NB4 (cell line): ENCODE measurements around the gene PCYT2.

Experiments
- MYC ChIP-seq: IDR thresholded peaks from 2 replicates; pipeline ENCODE4 v1.6.1; 2011; ENCODE audit warnings: low read depth, low read length
- POLR2A ChIP-seq: IDR thresholded peaks from 2 replicates; pipeline ENCODE4 v1.6.1; 2011; ENCODE audit warnings: mild to moderate bottlenecking; ENCODE audit not compliant: insufficient read length; ENCODE audit errors: extremely low read depth
- TF ChIP-seq, protein P1 (sequence below): IDR thresholded peaks from one replicate; pipeline ENCODE4 v1.5.1; 2012; ENCODE audit warnings: low read depth, low read length

DNA sequence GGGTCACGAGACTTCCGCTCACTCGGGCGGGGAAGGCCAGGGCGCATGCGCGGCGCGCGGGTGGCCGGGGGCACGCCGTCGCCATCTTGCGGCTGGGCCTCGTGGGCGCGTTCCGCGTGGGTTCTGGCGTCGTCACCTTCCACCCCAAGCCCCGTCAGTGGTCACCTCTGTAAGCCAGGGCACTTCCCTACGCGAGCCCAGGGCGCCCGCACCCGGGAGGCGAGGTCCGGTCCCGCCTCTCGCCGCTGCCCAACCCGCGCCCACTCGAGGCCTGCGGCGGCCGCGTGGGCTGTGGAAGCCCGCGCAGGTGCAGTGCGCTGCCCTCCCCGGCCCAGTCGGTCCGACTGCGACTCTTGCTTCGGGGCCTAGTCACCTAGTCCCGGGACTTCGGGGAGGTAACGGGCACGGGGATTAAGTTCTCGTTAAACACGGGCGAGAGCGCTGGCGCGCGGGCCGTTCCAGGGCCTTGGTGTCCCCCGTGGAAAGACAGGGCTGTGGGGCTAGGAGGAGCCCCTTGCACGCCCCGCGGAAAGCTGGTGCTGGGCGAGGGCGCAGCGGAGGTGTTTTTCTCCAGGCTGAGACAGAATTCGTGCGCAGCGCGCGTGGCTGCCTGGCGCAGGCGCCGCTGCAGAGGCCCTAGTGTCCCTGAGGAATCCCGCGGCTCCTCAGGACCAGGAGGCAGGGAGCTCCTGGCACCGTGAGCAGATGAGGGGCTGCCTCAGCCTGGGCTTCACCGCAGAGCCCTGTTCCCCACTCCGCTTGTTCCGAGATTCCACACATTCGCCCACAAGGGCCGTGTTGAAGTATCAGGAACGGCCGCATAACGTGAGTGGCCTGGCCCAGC lies 39.6 kb downstream of the PCYT2 start:
- TF ChIP-seq, protein P1, sequence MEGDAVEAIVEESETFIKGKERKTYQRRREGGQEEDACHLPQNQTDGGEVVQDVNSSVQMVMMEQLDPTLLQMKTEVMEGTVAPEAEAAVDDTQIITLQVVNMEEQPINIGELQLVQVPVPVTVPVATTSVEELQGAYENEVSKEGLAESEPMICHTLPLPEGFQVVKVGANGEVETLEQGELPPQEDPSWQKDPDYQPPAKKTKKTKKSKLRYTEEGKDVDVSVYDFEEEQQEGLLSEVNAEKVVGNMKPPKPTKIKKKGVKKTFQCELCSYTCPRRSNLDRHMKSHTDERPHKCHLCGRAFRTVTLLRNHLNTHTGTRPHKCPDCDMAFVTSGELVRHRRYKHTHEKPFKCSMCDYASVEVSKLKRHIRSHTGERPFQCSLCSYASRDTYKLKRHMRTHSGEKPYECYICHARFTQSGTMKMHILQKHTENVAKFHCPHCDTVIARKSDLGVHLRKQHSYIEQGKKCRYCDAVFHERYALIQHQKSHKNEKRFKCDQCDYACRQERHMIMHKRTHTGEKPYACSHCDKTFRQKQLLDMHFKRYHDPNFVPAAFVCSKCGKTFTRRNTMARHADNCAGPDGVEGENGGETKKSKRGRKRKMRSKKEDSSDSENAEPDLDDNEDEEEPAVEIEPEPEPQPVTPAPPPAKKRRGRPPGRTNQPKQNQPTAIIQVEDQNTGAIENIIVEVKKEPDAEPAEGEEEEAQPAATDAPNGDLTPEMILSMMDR = no peak
- TF ChIP-seq MYC = peak; percentile 99
- TF ChIP-seq POLR2A = peak; percentile 82
